ENCODE results near the gene SPIN4.
"Not testable (repeated sequence)": the region's sequence is repeated elsewhere in the genome, so short reads cannot be mapped to it uniquely, and the experiment has no call there.

- TF ChIP-seq USF2 (IDR thresholded peaks at IDR 0.05; ENCODE audit: borderline replicate concordance, low read depth, low read length); EP300 (IDR thresholded peaks at IDR 0.05; ENCODE audit: borderline replicate concordance in 1 of 2, low read depth in 1 of 2, low read length in 1 of 2); RAD21 (IDR thresholded peaks at IDR 0.05; ENCODE audit: low read length): not testable (repeated sequence)
Observed at GRCh38 chrX:63384263-63384662, 33.1 kb upstream of the SPIN4 start.

Measured in SK-N-SH (cell line).